ENCODE measurements around the gene TRIP10. TPM values are rescaled to one million over a fixed set of nuclear protein-coding genes. Genes with fewer than 3 reads are reported as not detected.
A peak's percentile ranks its signal among the peaks of the same experiment; 100 is the strongest.

Gene TRIP10
- total and polyA plus RNA-seq, 2 of the 8 experiments (the other 6 are each of a cell fraction or from before 2014, with no cell fraction given), result 27.8 to 69.5 TPM

GRCh38 chr19:6737284-6737872, 2.1 kb upstream of the TRIP10 start, which contains the start of gene GPR108 (continued):
- peak in 1 of 3 experiments; percentile 10; a peak in 1 of 4 replicates for TF ChIP-seq CTCF (IDR thresholded peaks at IDR 0.05; ENCODE audit: control extremely low read depth in 1 of 3, insufficient read depth in 1 of 3, low read depth in 1 of 3, low read length in 3 of 3)
- no peak for TF ChIP-seq ZNF274 (IDR thresholded peaks at IDR 0.05; ENCODE audit: borderline replicate concordance, extremely low read depth, low read length)
- peak; percentile 94 for TF ChIP-seq CHD2 (IDR thresholded peaks at IDR 0.05; ENCODE audit: low read length)
- no peak for TF ChIP-seq NANOG (IDR thresholded peaks at IDR 0.05; ENCODE audit: insufficient read depth, low read depth, low read length, poor library complexity, severe bottlenecking)
- peak; percentile 100 for TF ChIP-seq CHD1 (IDR thresholded peaks at IDR 0.05; ENCODE audit: low read depth, low read length)
- TF ChIP-seq SRF (IDR thresholded peaks at IDR 0.05; ENCODE audit: low read depth, low read length), result no peak
- peak; percentile 15; the same call in 1 of the 2 replicates for TF ChIP-seq EGR1 (IDR thresholded peaks at IDR 0.05; ENCODE audit: borderline replicate concordance, low read depth, low read length)
- TF ChIP-seq BRCA1 (IDR thresholded peaks at IDR 0.05; ENCODE audit: low read depth, low read length), result peak; percentile 48; the same call in 1 of the 2 replicates
- peak; percentile 100 for TF ChIP-seq SP1 (IDR thresholded peaks at IDR 0.05; ENCODE audit: low read depth, low read length)
- peak; percentile 76 for TF ChIP-seq SIX5 (IDR thresholded peaks at IDR 0.05; ENCODE audit: low read depth, low read length)
- TF ChIP-seq JUND (IDR thresholded peaks at IDR 0.05; ENCODE audit: low read length), result peak; percentile 100
- no peak for TF ChIP-seq CBX8 (IDR thresholded peaks at IDR 0.05; ENCODE audit: borderline replicate concordance, low read depth, low read length)
- peak; percentile 82 for TF ChIP-seq PHF8 (conservative IDR thresholded peaks at IDR 0.05; ENCODE audit: low read depth, low read length)
- TF ChIP-seq EP300 (IDR thresholded peaks at IDR 0.05; ENCODE audit: borderline replicate concordance in 1 of 2, low read depth in 2 of 2, low read length in 2 of 2), result peak in 1 of 2 experiments; percentile 100; a peak in 2 of 3 replicates
- TF ChIP-seq FOSL1 (IDR thresholded peaks at IDR 0.05; ENCODE audit: insufficient read depth, low read depth, low read length), result no peak
- TF ChIP-seq CTBP2 (IDR thresholded peaks at IDR 0.05; ENCODE audit: borderline replicate concordance, insufficient read depth, insufficient read length, low read length), result no peak
- peak; percentile 75 for TF ChIP-seq CEBPB (IDR thresholded peaks at IDR 0.05; ENCODE audit: low read depth, low read length)
- TF ChIP-seq KDM4A (IDR thresholded peaks at IDR 0.05; ENCODE audit: low read depth, low read length, severe bottlenecking), result peak; percentile 32
- no peak for TF ChIP-seq TAF7 (optimal IDR thresholded peaks at IDR 0.05; ENCODE audit: borderline replicate concordance, low read depth, low read length)
- no peak for TF ChIP-seq RXRA (IDR thresholded peaks at IDR 0.05; ENCODE audit: insufficient read depth, low read depth, low read length)
- 0 out of 2 replicates have a peak, but pooled peaks have one; percentile 20 for TF ChIP-seq GABPA (IDR thresholded peaks at IDR 0.05; ENCODE audit: borderline replicate concordance, insufficient read depth, low read length)
- TF ChIP-seq SP4 (IDR thresholded peaks at IDR 0.05; ENCODE audit: low read length), result peak; percentile 58; the same call in 1 of the 2 replicates
